NCI-H510A (cell line): ENCODE results near the gene VAMP2.

Experiments used
- DNase-seq: peaks from one replicate; lab custom pipeline; 2025; lab: John Stamatoyannopoulos, UW

Gene VAMP2

DNA sequence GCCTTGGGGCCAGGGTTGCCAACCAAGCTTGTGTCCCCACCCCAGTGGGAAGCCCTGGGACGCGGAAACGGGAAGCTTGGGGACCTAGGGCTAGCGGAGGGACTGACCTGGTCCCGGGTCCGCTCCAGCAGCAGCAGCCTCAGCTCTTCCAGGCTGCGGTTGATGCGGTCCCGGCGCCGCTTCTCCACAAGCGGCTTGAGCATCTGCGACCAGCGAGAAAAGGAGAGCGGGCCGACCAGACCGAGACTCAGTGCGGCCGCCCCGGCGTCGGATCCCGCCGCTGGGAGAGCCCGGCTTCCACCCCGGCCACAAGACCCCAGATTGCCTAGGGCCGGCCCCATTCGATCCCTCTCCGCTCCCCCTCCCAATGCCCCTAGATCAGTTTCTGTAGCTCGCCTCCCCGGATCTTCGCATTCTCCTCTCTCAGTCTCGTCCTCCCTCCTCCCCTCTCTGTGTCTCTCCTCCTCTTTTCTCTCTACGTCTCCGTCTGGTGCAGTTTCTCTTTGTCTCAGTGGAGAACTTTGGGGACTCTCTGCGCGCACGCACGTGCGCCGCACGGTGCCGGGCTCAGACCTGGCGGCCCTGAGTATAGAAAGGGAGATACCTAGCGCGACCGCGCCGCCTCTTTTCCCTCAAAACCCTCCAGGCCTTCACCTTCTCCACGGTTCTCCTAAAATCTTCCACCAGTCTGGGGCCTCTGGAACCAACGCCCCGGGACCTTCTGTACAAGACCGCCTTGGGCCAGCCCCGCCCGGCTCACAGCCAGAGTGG is 39.6 kb downstream of the VAMP2 start:
- DNase-seq: no peak

GRCh38 chr17:8122422-8122923 is 40.3 kb downstream of the VAMP2 start:
- DNase-seq: no peak

GRCh38 chr17:8121681-8122421 is 40.9 kb downstream of the VAMP2 start:
- peak; percentile 27 for DNase-seq

DNA sequence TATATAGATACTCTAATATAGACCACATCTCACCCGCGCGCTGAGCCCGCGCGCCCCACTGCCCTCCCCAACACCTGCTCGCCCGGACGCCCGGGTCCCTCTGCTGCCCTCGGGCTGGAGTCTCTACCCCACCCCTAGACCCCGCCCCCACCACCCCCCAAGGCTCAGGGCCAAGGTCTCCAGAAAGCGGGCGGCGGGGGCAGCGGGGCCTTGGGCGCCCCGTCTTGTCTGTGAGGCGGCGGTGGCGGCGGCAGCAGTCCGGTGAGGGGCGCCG is 41.4 kb downstream of the VAMP2 start:
- DNase-seq: no peak

GRCh38 chr17:8120520-8121406 is 42.0 kb downstream of the VAMP2 start:
- peak; percentile 35 for DNase-seq

GRCh38 chr17:8119581-8120519 is 42.9 kb downstream of the VAMP2 start:
- DNase-seq: peak; percentile 32

DNA sequence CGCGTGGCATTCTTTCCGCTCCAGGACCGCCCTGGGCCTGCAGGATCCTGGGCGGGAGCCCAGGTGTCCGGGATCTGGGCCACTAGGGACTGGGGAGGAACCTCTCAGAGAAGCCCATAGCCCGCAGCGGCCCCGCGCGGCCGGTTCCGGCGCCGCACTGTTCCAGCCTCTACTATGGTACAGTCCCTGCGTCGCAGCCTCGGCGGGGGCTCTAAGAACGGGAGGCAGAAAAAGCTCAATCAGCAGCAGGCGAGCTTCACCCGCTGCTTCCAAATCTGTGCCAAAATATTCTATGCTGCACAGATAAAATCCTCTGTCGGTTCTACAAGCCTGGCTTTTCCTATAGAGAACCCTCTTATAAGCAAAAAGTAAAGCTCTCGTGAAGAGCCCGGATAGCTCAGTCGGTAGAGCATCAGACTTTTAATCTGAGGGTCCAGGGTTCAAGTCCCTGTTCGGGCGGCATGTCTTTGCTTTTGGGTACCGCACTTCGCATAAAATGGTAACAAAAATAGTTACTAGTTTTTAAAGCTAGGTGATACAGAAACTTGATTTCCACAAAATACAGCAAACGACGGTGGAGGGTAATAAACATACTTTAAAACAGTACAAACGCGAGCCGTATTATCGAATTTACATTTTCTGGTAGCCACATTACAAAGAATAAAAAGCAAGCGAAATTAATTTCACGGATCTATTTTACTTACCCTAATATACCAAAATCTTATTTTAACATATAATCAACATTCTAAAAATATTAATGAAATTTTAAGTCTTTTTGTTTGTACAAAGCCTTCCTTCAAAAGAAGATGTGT is 43.8 kb downstream of the VAMP2 start:
- peak; percentile 48 for DNase-seq

DNA sequence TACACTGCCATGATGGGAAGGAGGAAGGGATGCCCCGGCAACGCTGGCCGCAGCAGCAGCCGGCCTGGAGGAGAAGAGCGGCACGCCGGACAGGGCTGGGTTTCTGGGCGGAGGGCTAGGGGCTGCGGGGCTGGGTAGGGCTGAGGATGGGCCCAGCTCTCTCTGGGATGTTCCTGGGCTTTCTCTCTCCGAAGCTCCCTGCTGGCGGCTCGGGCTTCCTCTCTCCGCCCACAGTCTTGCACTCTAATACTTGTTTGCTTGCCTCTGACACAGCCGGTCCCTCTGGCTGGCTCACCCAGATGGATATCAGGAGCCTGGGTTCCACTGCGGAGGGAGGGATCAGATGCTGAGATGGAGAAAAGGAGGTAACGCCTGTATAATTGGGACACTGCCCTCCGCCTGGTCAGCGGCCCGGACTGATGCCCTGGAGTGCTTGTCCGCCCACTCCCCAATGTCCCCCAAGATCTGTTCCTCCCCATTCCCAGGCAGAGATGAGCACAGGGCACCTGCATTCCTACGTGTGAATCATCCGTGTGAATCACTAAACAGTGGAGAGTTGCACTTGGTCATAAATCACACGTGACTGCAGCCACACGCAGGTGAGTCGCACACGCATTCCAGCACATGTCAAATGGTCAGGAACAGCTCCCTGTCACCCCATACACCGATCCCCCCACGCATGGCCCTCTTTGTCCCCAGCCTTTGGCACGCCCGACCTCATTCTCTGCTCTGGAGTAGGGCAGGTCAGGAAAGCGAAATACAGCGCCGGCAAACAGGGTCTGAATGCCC is 44.6 kb downstream of the VAMP2 start, which contains the start of gene ALOXE3:
Gene ALOXE3, minus strand, starts transcription at position 535 of the 789 bp plus-strand sequence. Its CDS starts 524 bp downstream, at position 11.
- no peak for DNase-seq

DNA sequence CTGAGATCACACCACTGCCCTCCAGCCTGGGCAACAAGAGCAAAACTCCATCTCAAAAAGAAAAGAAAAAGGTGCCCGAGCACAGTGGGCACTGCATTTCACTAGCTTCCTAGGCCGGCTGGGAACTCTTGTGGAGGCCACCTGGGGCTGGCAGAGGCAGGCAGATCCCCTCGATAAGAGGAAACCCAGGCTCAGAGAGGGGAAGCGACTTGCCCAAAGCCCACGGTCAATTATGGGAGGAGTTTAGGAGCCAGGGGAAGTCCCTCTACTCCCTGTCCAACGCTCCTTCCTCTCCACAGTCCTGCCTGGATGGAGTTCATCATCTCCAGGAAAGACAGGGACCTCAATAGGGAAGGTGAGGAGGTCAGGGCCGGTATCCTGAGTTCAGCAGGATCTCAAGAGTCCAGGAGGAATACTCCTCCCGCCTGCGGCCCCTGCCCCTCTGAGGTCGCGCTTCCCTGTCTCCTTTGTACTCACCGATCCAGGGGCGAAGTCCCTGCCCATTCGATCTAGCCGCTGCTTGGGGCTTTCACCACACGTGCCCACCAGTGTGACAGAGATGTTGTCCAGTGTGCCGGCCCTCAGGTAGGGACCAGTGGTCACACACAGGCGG is 45.3 kb downstream of the VAMP2 start:
- no peak for DNase-seq

DNA sequence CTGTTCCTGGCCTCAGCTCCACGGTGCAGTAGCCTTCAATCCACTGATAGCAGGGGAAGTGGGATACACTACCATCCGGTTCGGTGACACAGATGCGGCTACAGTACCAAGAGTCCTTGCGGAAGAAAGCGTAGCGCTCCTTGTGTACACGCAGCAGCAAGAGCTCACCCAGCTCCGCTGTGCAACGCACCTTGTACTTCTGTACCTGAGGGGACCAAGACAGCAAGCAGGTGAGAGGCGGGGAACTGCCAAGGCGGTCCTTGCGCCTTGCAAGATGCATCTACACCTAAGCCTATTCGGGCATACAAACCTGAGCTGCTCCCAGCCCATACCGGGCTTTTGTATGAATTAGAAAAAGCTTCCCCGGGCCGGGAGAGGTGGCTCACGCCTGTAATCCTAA is 46.0 kb downstream of the VAMP2 start:
- DNase-seq: no peak

DNA sequence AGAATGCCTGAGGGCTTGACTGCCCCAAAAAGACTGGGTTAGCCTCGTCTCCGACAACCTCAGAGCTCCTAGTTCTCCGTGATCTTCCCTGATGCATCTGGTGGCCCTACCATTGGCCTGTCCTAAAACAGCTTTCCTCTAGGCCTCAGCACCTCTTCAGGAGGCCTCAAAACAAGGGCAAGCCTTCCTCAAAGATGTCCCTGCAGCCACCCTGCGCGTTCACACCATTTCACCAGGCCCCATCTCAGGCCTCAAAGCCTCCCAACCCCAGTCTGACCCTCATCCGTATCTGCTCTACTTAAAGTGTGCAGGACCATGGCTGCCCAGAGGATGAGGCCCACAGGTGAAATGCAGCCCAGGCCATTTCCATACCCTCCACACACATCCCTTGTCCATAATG is 51.8 kb downstream of the VAMP2 start:
- no peak for DNase-seq

DNA sequence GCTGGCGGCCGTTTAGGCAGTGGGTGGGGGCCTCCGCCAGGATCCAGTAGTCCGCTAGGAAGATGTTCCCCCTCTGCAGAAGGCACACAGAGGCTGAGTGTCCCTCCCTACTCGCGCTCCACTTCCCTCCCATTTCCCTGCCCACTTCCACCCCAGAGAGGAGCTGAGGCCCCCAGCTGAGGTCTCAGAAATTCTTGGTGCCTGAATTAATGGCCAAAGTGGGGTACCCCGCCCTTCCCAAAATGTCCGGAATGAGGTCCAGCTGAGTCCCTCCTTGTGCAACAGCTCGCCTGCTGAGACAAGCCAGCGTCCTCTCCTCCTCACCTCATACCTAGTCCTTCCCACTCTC is 52.3 kb downstream of the VAMP2 start:
- no peak for DNase-seq

DNA sequence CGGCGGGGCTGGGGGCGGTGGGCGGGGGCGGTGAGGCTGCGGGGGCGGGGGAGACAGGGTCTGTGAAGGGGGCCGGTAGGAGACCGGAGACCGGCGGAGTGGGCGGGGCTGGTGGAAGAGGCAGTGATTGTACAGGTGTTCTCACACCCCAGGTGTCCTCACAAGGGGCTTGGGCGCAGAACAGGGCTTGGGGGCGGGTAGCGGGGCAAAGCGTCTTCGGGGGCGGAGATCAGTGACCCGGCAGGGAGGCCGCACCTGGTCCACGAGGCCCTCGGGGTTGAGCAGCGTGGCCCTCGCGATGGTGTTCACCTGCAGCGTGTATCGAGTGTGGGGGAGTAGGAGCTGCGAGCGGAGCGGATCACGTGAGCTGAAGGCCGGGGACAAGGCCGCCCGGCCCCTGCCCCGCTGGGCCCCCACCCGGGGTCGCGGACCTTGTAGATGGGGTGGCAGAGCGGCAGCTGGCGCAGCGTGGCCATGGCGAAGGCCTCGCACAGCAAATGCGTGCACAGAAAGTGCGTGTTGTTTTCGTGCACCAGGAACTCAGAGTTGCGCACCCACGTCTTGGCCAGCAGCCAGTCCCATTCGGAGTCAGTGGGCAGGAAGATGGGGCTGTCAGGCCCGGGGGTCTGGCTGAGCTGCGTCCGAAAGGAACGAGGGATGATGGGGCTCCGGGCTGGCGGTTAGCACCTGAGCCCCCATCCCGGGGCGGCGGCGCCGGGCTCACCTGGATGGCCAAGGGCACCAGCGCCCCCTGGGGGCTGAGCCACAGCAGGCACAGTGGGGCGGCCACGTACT is 52.9 kb downstream of the VAMP2 start:
- DNase-seq: no peak
